Measurements from ENCODE around the gene OSM. TPM values are rescaled to one million over a fixed set of nuclear protein-coding genes. Genes with fewer than 3 reads are reported as not detected.

OSM gene
- total RNA-seq, 1 donor from 2014 or later, result not detected

DNA sequence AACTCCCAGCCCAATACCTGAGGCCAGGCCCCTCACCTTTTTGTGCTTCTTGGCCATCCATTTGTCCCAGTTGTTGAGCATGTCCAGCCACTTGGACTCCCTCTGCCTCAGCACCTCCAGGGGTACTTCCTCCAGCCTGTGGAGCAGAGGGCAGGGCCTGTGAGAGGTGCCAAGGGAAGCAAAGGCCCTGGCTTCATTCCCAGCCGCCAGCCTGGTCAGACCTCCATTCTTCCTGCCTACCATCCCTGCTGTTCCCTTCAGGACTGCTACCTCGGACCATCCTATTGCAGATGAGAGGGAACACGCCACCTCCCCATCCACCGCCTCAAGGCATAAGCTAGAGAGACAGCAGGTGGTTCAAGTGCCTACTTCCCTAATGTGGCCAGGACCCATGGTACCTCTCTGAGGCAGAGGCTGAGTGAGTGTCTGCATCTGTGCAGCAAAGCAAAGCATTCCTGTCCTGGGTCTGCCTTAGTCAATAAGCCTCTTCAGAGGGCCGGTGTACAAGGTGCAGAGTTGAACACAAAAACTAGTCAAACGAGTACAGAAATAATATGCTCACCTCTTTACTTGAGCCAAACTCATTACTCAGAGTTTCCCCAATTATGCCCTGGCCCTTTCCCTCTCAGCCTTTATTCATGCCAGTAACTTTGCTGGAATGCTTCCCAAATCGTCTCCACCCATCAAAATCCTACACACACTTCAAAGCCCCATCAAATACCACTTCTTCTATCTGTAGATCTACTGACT is 38.0 kb upstream of the OSM start:
- H3K4me3 Mint-ChIP-seq (ENCODE audit: unreplicated experiment), result no peak overlapping the region
- H3K9me3 Mint-ChIP-seq (ENCODE audit: unreplicated experiment), result peaks cover 3% of the 10 kb centered on the region
- DNase-seq, result no peak
- H3K4me1 Mint-ChIP-seq (ENCODE audit: low read depth, unreplicated experiment), result peaks cover 2% of the 10 kb centered on the region
- no peak for TF ChIP-seq CTCF (IDR thresholded peaks at IDR 0.05; ENCODE audit: partially characterized antibody, unreplicated experiment)
- H3K27me3 Mint-ChIP-seq (ENCODE audit: unreplicated experiment), result peaks cover 2% of the 10 kb centered on the region
- no peaks in the 10 kb centered on the region for H3K36me3 Mint-ChIP-seq (ENCODE audit: unreplicated experiment)
- H3K27ac Mint-ChIP-seq (ENCODE audit: unreplicated experiment), result no peak overlapping the region

GRCh38 chr22:30302810-30303138 is 36.1 kb upstream of the OSM start:
- Mint-ChIP-seq H3K27ac (ENCODE audit: unreplicated experiment) (no peak overlapping the region), H3K27me3 (ENCODE audit: unreplicated experiment) (peaks cover 2% of the 10 kb centered on the region), H3K9me3 (ENCODE audit: unreplicated experiment) (peaks cover 3% of the 10 kb centered on the region), H3K4me3 (ENCODE audit: unreplicated experiment) (no peak overlapping the region), H3K36me3 (ENCODE audit: unreplicated experiment) (no peaks in the 10 kb centered on the region), H3K4me1 (ENCODE audit: low read depth, unreplicated experiment) (no peaks in the 10 kb centered on the region)
- TF ChIP-seq CTCF (IDR thresholded peaks at IDR 0.05; ENCODE audit: partially characterized antibody, unreplicated experiment), result no peak
- no peak for DNase-seq

DNA sequence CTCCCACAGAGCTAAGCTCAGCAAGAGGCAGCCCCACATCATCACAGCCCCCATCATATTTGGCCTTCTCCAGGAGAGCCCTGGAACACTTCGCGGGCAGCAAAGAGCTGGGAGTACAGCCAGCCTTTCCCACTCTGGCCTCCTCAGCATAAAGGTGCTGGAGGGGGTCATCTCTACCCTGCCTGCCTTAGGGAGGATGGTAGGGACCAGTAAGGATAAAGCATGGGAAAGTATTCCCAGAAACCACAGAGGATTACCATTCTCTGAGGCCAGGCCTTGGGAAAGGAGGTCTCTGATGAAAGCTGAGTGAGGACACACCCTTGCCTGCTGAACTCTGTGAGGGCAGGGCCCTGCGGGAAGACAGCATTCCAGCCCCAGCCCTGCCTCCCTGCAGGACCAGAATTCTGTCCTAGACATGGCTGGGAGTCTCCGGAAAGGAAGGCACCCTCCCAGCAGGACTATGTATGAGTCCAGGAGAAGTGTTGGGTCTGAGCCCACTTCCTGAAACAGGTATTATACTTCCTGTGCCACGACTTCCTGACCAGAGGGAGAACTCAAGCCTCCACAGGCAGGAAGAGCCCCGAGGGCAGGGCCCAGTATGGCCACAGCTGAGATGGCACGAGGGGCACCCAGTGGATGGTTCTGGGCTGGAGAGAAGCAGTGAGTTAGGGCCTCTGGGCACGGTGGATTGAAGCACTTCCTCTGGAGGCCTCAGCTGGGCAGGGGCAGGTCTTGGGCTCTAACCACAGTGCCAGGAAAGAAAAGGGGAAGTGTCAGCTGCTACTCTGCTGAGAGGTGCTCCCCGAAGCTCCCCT is 35.6 kb upstream of the OSM start:
- no peak for TF ChIP-seq CTCF (IDR thresholded peaks at IDR 0.05; ENCODE audit: partially characterized antibody, unreplicated experiment)
- Mint-ChIP-seq H3K4me1 (ENCODE audit: low read depth, unreplicated experiment) (no peaks in the 10 kb centered on the region), H3K27me3 (ENCODE audit: unreplicated experiment) (peaks cover 2% of the 10 kb centered on the region), H3K9me3 (ENCODE audit: unreplicated experiment) (peaks cover 3% of the 10 kb centered on the region), H3K4me3 (ENCODE audit: unreplicated experiment) (no peak overlapping the region), H3K27ac (ENCODE audit: unreplicated experiment) (no peak overlapping the region), H3K36me3 (ENCODE audit: unreplicated experiment) (no peaks in the 10 kb centered on the region)
- no peak for DNase-seq

DNA sequence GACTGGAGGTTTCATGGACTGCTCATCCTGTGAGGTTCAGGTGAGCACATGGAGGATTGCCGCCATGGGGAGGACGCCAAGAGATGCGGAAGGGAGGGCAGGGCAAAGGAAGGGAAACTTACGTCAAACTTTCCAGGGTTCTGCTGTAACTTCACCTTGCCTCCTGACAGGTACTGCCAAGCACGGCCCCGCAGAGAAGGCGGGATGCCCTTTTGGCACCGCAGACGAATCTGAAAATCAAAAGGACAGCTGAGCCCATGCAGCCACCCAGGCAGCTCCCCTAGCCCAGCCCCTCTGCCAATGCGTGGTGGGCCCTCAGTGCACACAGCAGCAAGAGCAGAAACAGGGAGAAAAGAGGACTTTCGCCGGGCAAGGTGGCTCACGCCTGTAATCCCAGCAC is 32.7 kb upstream of the OSM start:
- H3K4me1 Mint-ChIP-seq (ENCODE audit: low read depth, unreplicated experiment), result no peaks in the 10 kb centered on the region
- H3K36me3 Mint-ChIP-seq (ENCODE audit: unreplicated experiment), result no peaks in the 10 kb centered on the region
- H3K27ac Mint-ChIP-seq (ENCODE audit: unreplicated experiment), result no peak overlapping the region
- no peak overlapping the region for H3K4me3 Mint-ChIP-seq (ENCODE audit: unreplicated experiment)
- peaks cover 2% of the 10 kb centered on the region for H3K27me3 Mint-ChIP-seq (ENCODE audit: unreplicated experiment)
- no peak for TF ChIP-seq CTCF (IDR thresholded peaks at IDR 0.05; ENCODE audit: partially characterized antibody, unreplicated experiment)
- no peak for DNase-seq
- H3K9me3 Mint-ChIP-seq (ENCODE audit: unreplicated experiment), result peaks cover 6% of the 10 kb centered on the region
